ENCODE results near the gene HHLA2.
"Not testable (repeated sequence)": the region's sequence is repeated elsewhere in the genome, so short reads cannot be mapped to it uniquely, and the experiment has no call there.

The HHLA2 gene

DNA sequence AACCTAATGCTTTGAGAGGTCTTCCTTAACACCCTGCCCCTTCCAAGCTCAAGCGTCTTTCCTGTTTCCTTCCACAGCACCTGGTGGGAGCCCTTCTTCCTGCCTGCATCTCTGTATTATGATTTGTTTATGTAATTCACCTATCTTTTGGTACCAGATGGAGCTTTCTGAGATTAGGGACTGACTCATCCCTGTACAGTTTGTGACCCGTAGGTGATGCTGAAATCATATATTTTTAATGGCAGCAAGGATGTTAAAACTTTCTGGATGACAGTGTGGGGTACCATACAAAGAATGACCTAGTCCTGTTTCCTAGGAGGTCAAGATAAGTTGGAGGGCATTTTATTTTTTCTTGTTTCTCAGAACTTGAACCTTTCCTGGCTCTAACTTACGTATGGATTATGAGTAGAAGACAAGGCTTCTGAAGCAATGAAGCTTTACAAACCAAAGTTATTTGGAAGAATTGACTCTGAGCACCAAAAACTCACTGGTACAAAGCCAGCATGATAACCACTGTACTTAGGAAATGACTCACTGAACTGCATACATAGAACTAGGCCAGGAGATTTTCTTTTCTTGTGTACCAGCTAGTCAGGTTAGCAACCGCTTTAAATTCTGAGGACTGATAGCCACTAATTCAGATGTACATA, 46.6 kb downstream of the HHLA2 start:
- no peak for DNase-seq (ENCODE audit: low spot score)

DNA sequence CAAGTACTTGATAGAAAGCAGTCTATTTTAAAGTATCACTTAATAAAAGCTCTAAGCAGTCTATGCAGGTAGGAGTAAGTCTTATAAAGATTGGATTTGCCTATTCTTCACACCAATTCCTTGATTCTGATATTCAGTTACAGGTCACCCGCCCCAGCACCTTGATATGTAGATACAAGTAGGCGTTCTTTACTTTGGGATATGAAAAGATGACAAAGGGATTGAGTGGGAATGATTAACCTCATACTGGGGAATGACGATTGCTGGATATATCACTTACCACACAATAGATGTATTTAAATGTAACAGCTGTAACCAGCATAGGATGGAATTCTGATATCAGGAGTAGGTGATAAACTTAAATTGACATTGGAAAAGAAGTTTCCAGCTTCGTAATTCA, 47.1 kb downstream of the HHLA2 start:
- DNase-seq (ENCODE audit: low spot score) = no peak

DNA sequence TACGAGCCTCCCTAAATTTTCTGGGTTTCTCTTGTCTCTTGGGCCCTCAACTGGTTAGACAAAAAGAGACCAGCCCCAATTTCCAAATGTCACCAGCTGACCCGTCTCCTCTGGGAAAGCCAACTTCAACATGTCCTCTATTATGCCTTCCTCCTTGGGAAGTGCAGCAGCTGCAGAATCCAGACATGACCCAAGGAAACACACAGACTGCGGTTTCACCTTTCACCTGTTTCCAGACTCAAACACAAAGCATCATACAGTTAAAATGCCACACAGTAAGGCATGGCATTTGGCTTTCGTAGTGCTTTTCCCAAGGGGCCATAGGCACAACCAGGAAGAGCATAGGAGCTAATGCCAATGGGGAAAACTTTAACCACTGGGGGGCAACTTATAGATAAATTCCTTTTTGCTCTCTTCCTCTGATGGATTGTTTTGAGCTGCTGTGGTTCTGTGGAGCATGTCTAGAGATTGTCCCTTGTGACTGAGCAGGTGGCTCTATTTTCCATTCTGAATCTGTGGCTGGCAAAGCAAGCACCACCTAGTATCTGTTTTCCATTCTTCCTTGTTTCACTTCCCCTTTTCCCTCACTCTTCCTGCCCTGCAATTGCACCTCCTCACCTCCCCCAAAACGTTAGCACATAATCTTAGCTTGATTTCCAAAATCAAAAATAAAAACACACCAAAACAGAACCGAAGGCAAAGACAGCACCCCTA, 49.3 kb downstream of the HHLA2 start:
- no peak for DNase-seq (ENCODE audit: low spot score)

DNA sequence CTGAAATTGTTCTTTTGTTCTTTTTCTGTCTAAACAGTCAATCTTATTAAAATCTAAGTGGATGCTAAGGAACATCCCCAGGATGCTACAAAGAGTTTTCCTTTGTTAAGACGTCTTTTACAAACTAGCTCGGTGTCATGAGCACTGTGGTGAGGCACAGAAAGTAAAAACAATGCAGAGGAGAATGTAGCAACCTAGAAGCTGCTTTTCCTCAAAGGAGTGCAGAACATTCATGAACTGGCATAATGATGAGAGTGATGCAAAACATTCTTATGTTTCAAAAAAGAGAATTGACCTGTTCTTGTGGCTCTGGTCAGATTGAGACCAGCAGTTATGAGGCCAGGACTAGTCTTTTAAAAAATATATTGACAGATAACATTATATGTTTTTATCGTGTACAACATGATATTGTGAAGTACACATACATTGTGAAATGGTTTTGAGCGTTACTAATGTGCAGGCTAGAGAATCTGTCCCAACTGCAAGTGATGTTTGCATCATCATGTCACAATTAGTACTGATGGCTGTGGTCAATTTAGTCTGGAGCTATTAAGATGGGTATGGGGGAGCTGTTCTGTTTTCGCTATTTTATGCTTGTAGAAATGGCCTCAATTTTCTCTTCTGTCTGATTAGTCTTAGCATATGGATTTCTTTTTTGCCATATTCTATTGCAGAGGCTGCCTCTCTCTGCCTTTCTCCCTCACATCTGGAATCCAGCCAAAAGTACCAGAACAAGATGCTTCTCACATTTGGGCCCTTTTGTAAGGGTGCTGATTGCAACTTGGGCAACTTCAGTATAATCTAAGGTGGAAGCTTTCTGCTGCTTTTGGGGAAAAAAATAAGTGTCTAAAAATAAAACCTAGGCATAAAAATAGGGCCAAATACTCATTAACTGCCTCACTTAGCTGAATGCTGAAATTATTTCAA, 50.2 kb downstream of the HHLA2 start:
- DNase-seq (ENCODE audit: low spot score) = no peak

DNA sequence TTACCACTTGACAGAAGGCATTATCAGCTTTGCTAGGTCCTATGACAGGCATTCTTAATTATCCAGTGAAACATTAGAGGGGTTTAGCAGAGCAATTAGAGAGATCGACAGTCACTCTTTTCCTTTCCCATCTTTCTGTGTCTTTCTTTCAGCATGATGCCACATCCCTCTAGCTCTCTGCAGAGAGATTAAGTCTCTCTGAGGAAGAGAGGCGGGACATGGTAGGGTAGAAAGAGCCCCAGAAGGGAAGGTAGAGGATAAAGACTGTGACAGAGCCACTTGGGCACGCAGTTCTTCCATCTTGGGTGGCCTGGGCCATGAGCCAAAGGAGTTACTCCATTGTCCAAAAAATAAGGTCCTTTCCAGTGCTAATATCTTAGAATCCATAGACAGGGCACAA, 55.8 kb downstream of the HHLA2 start:
- no peak for DNase-seq (ENCODE audit: low spot score)

DNA sequence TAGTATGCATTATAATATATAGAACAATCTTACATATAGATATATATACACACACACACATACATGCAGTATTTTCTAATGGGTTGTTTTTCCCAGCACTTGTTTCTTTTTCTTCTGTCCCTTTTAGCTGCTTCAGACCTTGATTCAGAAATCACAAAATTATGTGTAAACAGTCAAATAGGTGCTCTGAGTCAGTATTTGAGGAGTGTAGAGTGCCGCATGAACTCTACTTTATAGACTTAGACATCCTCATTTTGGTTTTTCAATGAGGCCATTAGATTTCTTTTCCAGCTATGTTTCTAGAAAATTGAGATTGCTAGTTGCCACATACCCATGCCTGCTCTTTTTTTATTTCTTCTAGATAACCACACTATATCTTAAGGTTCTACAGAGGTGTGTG, 58.2 kb downstream of the HHLA2 start:
- DNase-seq (ENCODE audit: low spot score) = no peak

DNA sequence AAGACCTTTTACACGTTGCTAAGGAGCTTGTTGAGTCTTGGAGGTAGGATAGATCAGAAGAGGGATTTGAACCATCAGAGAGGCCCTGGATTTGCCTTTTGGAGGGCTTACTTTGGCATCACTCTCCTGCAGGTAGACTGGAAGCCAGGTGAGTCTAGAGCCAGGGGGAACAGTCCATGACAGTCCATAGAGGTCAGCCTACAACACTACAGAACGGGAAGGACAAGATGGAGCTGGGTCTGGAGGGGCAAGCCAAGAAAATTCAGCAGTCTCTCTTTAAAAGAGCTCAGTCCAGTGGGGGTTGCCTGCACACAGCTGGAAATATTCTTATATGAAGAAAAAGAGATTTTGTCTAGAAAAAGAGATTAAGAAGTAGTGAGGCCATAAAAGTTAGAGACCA, 60.7 kb downstream of the HHLA2 start:
- DNase-seq (ENCODE audit: low spot score) = no peak

DNA sequence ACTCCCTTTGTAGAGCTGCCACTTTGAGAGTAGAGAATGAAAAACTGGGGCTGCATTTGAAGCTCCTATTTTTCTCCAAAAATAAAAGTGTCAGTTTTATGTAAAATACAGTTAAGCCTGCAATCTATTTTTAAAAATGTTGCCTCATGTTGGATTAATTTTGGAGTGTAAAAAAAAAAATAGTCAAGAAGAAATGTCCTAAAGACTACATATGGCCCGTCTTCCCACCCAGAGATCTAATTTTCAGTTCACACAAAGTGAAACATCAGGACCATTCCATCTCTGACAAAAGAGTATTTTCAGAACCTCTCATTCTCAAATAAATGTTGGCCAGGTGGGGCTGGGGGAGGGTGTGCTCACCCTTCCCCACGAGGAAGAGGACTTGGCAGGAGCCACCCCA, 62.7 kb downstream of the HHLA2 start:
- no peak for DNase-seq (ENCODE audit: low spot score)

DNA sequence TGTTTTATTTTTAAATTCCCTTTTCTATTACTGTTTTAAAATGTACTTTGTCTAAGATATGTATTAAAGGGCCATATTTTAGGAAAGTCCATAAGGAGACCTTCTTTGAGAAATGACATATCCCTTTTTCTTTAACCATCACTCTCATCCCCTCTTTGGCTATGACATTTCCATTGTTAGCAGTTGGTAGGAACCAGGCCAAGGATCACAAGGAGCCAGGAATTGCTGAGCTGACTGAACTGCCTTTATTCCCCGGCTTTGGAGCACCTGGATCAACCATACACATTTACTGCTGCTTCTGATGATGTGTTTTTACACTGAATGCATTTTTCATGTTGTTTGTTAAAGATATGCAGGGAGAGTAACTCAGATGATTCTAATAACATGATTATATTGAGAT, 79.7 kb downstream of the HHLA2 start:
- no peak for DNase-seq (ENCODE audit: low spot score)

DNA sequence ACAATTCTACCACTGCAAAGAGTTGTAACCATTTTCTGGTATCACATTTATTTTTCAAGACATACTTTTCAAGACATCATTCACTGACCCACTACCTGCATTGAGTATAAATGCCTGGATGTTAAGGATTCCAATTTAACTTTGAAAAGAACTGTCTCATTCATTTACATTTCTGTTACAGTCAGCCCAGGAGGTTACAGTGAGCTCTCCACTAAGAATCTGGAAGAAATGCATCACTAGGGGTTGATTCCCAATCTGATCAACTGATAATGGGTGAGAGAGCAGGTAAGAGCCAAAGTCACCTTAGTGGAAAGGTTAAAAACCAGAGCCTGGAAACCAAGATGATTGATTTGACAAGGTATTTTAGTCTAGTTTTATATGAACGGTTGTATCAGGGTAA, 81.0 kb downstream of the HHLA2 start:
- DNase-seq (ENCODE audit: low spot score) = no peak

DNA sequence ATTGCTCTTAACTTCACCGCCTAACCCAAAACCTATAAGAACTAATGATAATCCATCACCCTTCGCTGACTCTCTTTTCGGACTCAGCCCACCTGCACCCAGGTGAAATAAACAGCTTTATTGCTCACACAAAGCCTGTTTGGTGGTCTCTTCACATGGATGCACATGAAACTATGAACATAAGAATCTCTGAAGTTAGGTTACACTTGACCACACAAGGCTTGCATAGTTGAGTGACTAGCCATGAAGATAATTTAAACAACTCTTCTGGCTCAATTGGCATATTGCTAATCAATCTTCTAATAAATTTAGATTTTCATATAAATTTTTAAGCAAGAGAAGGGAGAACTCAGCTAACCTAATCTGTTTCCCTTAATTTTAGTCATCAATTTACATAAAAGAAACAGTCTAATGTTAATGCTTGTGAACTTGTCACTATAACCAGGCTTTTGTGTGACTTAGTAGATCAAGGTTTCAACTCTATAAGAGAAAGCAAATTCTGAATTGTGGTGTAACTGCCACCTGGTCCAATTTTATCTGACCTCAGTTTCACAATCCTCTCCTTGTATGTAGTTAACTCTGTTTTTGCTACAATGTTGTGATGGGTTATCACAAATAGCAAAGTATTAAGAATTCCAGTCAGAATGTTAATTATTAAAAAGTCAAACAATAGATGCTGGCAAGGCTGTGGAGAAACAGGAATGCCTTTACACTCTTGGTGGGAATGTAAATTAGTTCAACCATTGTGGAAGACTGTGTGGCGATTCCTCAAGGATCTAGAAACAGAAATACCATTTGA, 82.0 kb downstream of the HHLA2 start:
- DNase-seq (ENCODE audit: low spot score) = no peak

DNA sequence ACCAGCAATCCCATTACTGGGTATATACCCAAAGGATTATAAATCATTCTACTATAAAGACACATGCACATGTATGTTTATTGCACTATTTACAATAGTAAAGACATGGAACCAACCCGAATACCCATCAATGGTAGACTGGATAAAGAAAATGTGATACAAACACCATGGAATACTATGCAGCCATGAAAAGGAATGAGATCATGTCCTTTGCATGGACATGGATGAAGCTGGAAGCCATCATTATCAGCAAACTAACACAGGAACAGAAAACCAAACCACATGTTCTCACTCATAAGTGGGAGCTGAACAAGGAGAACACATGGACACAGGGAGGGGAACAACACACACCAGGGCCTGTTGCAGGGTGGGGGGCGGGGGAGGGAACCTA, 82.6 kb downstream of the HHLA2 start:
- DNase-seq (ENCODE audit: low spot score) = not testable (repeated sequence)

DNA sequence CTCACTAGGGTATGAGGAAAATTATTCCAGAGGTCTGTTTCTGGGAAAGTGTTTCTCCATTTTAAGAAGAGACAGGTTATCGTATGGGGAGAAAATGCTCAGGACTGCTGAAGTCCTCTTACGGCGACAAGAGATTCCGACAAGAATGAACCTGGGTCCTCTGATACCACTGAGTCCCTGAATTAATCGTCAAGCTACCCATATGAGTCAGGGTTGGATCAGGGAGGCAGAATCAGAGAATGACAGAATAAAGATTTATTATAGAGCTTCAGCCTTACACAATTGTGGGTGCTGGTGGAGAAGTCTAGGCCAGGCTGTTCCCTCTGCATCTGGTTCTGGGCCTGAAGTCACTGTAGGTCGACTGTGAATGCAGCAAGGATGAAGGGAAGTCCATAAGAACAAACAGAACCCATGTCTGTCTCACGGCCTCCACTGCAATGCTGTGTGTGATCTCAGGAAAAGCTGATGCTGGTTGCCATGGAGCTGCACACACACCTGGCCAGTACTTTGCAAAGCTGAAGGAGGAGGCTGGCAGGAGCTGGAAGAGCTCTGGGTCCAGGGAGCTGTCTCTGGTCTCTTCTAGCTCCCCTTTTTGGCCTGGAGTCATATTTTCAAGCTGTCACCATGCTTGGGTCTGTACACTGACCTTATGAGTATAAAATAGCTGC, 83.9 kb downstream of the HHLA2 start:
- no peak for DNase-seq (ENCODE audit: low spot score)

DNA sequence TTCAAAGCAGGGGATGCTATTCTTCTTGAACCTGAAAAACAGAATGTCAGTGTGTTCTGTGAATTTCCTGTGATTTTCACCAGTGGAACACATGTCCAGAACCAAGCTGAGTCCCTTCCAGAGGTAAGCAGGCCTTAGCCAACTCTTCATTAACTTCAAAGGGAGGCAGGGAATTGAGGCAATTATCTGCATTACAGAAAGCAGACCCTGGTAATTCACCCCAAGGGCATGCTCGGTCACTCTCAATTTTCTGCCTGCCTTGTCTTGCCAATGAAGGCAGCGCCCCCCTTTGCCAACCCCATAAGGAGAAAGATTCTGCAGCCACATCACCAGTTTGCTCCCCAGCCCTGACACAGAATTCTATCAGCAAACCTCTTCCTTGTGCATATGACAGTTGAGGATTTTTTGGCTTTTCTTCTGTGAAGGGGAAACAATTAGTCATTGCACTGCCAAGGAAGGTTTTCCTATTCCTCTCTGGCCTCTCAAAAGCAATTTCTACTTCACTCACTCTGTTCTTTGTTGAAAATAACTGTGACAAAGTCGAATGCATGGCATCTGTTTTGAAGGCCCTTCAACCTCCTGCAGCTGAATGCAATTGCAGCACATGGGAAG, 85.3 kb downstream of the HHLA2 start:
- DNase-seq (ENCODE audit: low spot score) = no peak

DNA sequence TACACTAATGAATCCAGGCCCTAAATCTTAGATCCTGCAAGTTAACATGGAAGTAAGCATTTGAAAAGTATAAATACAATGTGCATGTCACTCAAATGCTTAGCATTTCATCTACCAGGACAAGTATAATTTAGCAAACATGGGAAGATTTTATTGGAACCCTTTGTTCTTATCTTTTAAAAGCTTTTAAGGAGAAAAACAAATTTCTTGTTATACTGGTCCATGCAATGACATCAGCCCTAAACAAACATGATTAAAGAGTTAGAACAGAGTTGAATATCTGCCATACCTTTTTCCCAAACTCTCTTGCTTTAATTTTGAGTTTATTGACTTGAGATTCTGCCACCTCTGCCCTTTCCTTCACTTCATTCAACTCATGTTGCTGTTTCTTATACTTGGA, 87.0 kb downstream of the HHLA2 start:
- no peak for DNase-seq (ENCODE audit: low spot score)

DNA sequence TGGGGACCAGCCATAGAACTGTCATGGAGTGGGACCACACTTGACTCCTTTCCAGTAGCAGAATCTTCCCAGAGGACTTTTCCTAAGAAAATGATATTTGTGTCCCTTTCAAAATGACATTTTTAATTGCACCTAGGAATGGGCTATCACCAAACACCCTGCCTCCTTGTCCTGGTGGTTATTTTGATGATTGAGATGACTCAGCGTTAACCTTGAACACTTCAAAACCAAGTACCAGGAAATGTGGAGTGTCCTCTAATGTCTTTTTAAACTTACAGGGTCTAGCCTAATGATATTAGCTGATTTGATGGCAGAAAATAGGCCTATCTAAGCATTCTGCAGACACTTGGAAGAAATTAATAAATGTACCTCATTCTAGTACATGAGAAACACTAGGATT, 90.7 kb downstream of the HHLA2 start:
- no peak for DNase-seq (ENCODE audit: low spot score)

DNA sequence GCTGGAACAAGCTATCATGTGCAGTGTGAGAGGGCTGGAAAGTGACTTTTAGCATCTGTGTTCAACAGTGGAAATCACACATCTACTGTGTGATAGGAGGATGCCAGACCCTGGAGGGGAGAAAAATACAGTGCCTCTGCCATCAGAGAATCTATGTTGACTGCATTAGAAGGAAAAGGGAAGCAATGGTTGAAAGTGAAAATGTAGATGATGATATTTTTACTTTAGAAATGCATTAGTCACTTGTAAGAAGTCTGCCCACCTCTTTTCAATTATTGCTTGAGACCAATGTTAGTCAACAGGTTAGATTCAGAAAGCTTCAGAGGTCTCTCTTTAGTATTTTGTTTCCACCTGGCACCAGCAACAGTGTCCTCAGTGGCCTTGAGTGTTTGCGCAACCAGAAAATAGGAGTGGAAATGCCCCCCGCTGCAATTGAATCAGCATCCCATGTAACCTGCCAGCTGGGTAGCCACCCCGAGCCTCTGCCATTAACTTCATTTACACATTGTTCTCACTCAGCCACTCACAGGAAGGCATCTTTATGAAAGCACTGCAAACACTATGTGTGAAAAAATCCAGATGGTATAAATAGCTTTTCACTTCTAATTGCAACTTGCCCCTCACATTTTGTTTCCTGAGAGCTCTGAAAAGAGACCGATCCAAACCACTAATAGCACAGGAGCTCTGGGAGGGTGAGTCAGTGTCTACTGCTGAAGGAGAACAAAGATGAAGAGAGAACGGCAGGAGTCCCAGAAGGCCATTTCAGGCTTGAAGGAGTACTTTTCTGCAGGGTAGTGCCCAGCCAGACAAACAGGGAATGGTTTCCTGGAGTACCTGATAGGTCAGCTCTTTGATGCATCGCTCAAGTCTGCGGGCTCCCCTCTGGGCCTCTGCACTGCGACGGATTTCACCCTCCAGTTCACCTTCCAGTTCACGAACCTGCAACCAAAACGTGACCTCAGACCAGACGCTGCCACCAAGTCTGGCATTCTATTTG, 92.1 kb downstream of the HHLA2 start:
- DNase-seq (ENCODE audit: low spot score) = peak; percentile 35

DNA sequence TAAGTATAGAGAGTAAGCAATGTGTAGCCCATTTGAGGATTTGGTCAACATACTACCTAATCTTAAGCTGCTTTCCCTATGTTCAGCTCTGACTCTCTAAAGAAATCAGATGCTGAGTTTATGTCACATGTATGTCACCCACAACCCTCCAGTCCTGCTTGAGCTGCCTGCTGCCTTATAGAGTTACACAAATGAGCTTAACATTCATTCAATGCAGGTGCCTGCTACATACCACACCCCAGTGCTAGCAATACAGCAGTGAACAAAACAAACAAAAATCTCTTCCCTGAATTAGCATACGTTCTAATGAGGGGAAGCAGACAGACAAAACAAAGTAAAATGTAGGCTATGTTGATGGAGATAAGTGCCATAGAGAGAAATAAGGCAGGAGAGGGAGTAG, 93.0 kb downstream of the HHLA2 start:
- no peak for DNase-seq (ENCODE audit: low spot score)

DNA sequence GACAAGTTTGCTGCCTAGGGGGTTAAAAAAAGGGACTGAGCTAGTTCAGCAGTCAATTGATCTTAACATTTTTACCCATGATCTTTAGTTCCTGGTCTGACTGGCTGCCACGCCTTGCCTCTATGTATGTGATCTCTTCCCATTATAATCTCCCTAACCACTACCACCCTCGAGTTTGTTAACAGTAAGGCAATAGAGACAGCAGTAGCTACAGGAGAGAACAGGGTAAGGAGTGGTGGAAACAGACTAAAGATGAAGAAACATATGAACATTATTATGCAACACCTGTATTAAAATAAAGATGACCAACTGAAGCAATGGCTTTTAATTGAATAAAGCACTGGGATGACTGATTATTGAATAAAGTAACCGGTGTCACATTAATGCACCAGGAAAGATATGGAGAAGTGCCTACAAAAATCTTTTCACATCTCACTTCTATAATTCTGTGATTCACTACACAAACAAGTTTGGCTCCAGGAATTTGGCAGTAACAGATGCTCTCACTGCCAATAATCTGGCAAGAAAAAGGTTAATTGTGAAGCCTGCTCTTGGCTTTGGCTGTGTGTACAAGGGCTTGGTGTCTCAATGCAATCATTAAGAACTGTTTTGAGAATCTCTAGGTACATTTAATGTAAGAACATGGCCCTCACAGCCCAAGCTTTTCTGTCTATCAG, 95.7 kb downstream of the HHLA2 start:
- DNase-seq (ENCODE audit: low spot score) = peak; percentile 39
